22Rv1 (cell line): ENCODE measurements around the gene SAT1.

Experiments used
- H3K27ac ChIP-seq: fragments of 450-650 bp; 2 replicates; pipeline ENCODE4 v1.5.1; 2017
- CTCF ChIP-seq: fragments of 450-650 bp; IDR thresholded peaks from 2 replicates; pipeline ENCODE4 v1.5.1; 2017; ENCODE audit warnings: mild to moderate bottlenecking
- ZFX ChIP-seq: fragments of 450-650 bp; IDR thresholded peaks from 2 replicates; pipeline ENCODE4 v1.6.1; 2017; ENCODE audit warnings: antibody characterized with exemption, borderline replicate concordance

The SAT1 gene

DNA sequence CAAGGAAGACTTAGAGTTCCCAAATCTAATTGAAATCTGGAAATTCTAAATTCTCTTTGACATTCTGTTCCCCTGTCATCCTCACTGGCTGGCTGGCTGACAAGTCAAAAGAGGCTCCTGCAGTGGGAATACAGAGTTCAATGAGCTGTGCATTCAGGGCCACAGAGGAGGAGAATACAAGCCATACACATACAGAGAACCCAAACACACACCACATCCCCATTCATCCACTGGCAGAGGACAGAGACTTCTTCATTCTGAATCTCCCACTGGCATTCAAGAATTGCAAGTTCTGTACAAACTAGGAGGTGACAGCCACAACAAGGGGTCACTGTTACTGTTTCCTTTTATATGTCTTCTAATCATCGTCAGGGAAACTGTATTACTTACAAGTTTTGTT lies 49.7 kb downstream of the SAT1 start:
- TF ChIP-seq CTCF (no peak), ZFX (no peak)

More for the DNA sequence above, 49.7 kb downstream of the SAT1 start:
- no peak overlapping the region for H3K27ac ChIP-seq
